Adrenal gland (tissue), 5 donors: ENCODE results near the gene MFNG.

Source experiments
- CTCF ChIP-seq, 6 experiments: fragments of 450-650 bp in 4 of 6; fragments of 200-600 bp in 2 of 6; sonication (generic) in 1 of 6; IDR thresholded peaks; 1 replicate in 5 of 6; 2 replicates in 1 of 6; pipeline versions ENCODE4 v1.5.1 to v1.8.0; 2016 to 2021; ENCODE audit warnings: antibody characterized with exemption in 6 of 6, mild to moderate bottlenecking in 2 of 6, moderate library complexity in 1 of 6
- POLR2A ChIP-seq, 2 donors: fragments of 450-650 bp; IDR thresholded peaks; one replicate each; pipeline ENCODE4 v1.6.1; 2017; ENCODE audit warnings: antibody characterized with exemption in 2 of 2, mild to moderate bottlenecking in 2 of 2, moderate library complexity in 1 of 2
- donor health status: DM: no; HTN: no; CAD: no.

- TF ChIP-seq POLR2A (IDR thresholded peaks at IDR 0.05): no peak
- TF ChIP-seq CTCF (IDR thresholded peaks at IDR 0.05): no peak
Observed at GRCh38 chr22:37488337-37489135, 2.4 kb upstream of the MFNG start.
